G401 (cell line): ENCODE data around the gene PIGM. TPM values are rescaled to one million over a fixed set of nuclear protein-coding genes. Genes with fewer than 3 reads are reported as not detected.

Experiments
- total RNA-seq: library from RNA; depleted of rRNA; stranded (reverse); fragments of >200 nt; shearing (Covaris generic); gene quantifications from 2 replicates; pipeline ENCODE4 v1.2.3, GENCODE V29; 2014; rRNA removed

Gene PIGM
- total RNA-seq, 1 experiment from 2014 or later: 3.2 TPM

Other genes with a start within 250 kb of the PIGM start
- not detected in 2 replicates for gene FCRL6, start 229.6 kb downstream of the PIGM start, total RNA-seq
- gene SLAMF8, start 205.1 kb downstream of the PIGM start, total RNA-seq: not detected in 2 replicates
- not detected in 2 replicates for gene VSIG8, start 169.3 kb downstream of the PIGM start, total RNA-seq
- not detected in 2 replicates for gene CFAP45, start 131.8 kb downstream of the PIGM start, total RNA-seq
- 27.1 and 49.8 TPM in 2 replicates for gene TAGLN2, start 106.5 kb downstream of the PIGM start, total RNA-seq
- gene IGSF9, start 86.4 kb downstream of the PIGM start, total RNA-seq: not detected in 2 replicates
- not detected in 2 replicates for gene SLAMF9, start 77.8 kb downstream of the PIGM start, total RNA-seq
- gene KCNJ10, start 38.2 kb upstream of the PIGM start, total RNA-seq: not detected in 2 replicates
- not detected in 2 replicates for gene KCNJ9, start 49.5 kb upstream of the PIGM start, total RNA-seq
- 11.7 and 15.4 TPM in 2 replicates for gene IGSF8, start 66.6 kb upstream of the PIGM start, total RNA-seq
- not detected in 2 replicates for gene ATP1A2, start 83.8 kb upstream of the PIGM start, total RNA-seq
- gene ATP1A4, start 119.6 kb upstream of the PIGM start, total RNA-seq: not detected in 2 replicates
- 0.71 TPM in 1 of 2 replicates, not detected in the other for gene CASQ1, start 158.6 kb upstream of the PIGM start, total RNA-seq
- 42.2 and 72.2 TPM in 2 replicates for gene PEA15, start 173.4 kb upstream of the PIGM start, total RNA-seq
- gene DCAF8, start 230.6 kb upstream of the PIGM start, total RNA-seq: 69.8 and 77.1 TPM in 2 replicates